Small intestine (tissue), 7 donors: ENCODE results near the gene PTHLH. TPM values are rescaled to one million over a fixed set of nuclear protein-coding genes. Genes with fewer than 3 reads are reported as not detected.
A peak's percentile ranks its signal among the peaks of the same experiment; 100 is the strongest.

Source experiments
- DNase-seq, 2 donors: peaks; one replicate each; pipeline versions ENCODE4 v3.0.0 to v3.0.0-alpha.2; 2013
- FAIRE-seq: peaks from 2 replicates; lab custom pipeline; 2012; peaks lifted over from hg19 to GRCh38; lab: Jason Lieb, UNC
- H3K27ac ChIP-seq, 3 donors: one replicate each; pipeline ENCODE4 v1.5.1; 2013; ENCODE audit warnings: low read length in 2 of 3, mild to moderate bottlenecking in 2 of 3, control low read depth in 1 of 3, inconsistent platforms in 1 of 3, low read depth in 1 of 3, moderate library complexity in 1 of 3
- H3K27me3 ChIP-seq, 3 donors: one replicate each; pipeline ENCODE4 v1.6.1; 2013; ENCODE audit warnings: low read length in 3 of 3, inconsistent platforms in 1 of 3; ENCODE audit not compliant: control insufficient read depth in 3 of 3, insufficient read depth in 3 of 3
- H3K36me3 ChIP-seq, 3 donors: one replicate each; pipeline ENCODE4 v1.6.1; 2013; ENCODE audit warnings: low read length in 3 of 3, inconsistent platforms in 1 of 3, low read depth in 1 of 3, mild to moderate bottlenecking in 1 of 3, moderate library complexity in 1 of 3; ENCODE audit not compliant: control insufficient read depth in 3 of 3, insufficient read depth in 2 of 3
- H3K4me1 ChIP-seq, 3 donors: one replicate each; pipeline ENCODE4 v1.6.1; 2013; ENCODE audit warnings: low read length in 2 of 3, inconsistent platforms in 1 of 3, low read depth in 1 of 3, mild to moderate bottlenecking in 1 of 3, moderate library complexity in 1 of 3; ENCODE audit not compliant: control insufficient read depth in 3 of 3, insufficient read depth in 2 of 3
- H3K4me3 ChIP-seq, 3 donors: one replicate each; pipeline ENCODE4 v1.5.1; 2013; ENCODE audit warnings: low read length in 3 of 3, control low read depth in 1 of 3, inconsistent platforms in 1 of 3, low read depth in 1 of 3, mild to moderate bottlenecking in 1 of 3, moderate library complexity in 1 of 3
- H3K9me3 ChIP-seq, 2 donors: one replicate each; pipeline ENCODE4 v1.6.1; 2013; ENCODE audit warnings: low read depth in 1 of 2, low read length in 1 of 2; ENCODE audit not compliant: control insufficient read depth in 2 of 2, insufficient read depth in 1 of 2
- WGBS, 3 donors: extraction: QIAGEN DNeasy Blood & Tissue Kit; methylation state at CpG; one replicate each; pipeline ENCODE4 v1.1.7; 2013; 5-methylcytosine and 5-hydroxymethylcytosine counted together
- polyA plus RNA-seq, 4 donors: library from polyadenylated mRNA; stranded (reverse) in 3 of 4; unstranded in 1 of 4; fragments of 200-250 nt in 3 of 4; fragments of 120-200 nt in 1 of 4; gene quantifications; one replicate each; pipeline versions ENCODE4 v1.2.1 to v1.2.3, GENCODE V29; 2013
- donor health status: healthy with polysubstance abuse.
- donor health status: control.
- donor health status: control.
- donor health status: Bipolar disorder and iron deficiency.
- donor health status: healthy.

Gene PTHLH
- polyA plus RNA-seq, 4 donors = 0.15 to 0.55 (median 0.54) TPM; not detected in 1

- Histone ChIP-seq H3K27ac (no peak overlapping the region), H3K4me3 (no peak overlapping the region), H3K27me3 (peaks cover 0 to 6% (median 0%) of the 10 kb centered on the region in 3 donors), H3K9me3 (no peaks in the 10 kb centered on the region), H3K4me1 (no peaks in the 10 kb centered on the region), H3K36me3 (no peaks in the 10 kb centered on the region)
- FAIRE-seq (no peak), DNase-seq (no peak)
- 51 to 68% (median 54%) methylated on average over 4 of the region's 4 CpGs for WGBS, 3 donors
These were observed 10.4 kb upstream of the PTHLH start for GRCh38 chr12:27982951-27983350.

- Histone ChIP-seq H3K36me3 (no peaks in the 10 kb centered on the region), H3K4me3 (no peak overlapping the region), H3K9me3 (no peaks in the 10 kb centered on the region), H3K27ac (no peak overlapping the region), H3K27me3 (peaks cover 0 to 8% (median 0%) of the 10 kb centered on the region in 3 donors), H3K4me1 (no peaks in the 10 kb centered on the region)
- FAIRE-seq (no peak), DNase-seq (no peak)
- 38 to 50% (median 48%) methylated on average over 2 of the region's 2 CpGs for WGBS, 3 donors
These were observed 9.9 kb upstream of the PTHLH start for GRCh38 chr12:27982385-27982784.

DNA sequence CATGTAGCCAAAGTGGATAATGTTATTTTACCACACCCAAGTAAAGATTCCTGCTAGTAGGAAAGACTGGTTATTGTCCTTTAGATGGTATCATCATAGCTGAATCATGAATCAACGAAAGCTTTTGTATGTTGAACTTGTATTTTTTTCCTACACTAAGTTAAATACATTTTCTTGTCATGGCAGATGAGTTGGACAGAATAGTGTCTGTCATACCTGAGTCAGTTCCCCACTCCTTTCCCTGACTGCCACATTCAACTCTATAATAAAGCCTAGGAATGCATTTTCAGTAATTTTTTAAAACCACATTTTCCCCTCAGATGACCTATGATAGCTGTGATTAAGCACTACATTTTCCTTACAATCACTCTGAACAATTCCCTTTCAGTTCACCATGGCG, 9.3 kb upstream of the PTHLH start:
- 38 to 58% (median 43%) methylated on average over 2 of the region's 2 CpGs for WGBS, 3 donors
- FAIRE-seq = no peak

GRCh38 chr12:27979145-27979544, 6.6 kb upstream of the PTHLH start:
- H3K36me3 ChIP-seq = no peaks in the 10 kb centered on the region
- no peak overlapping the region for H3K4me3 ChIP-seq
- DNase-seq (no peak), FAIRE-seq (no peak)
- H3K9me3 ChIP-seq = no peaks in the 10 kb centered on the region
- peaks cover 6 to 32% (median 21%) of the 10 kb centered on the region in 3 donors for H3K27me3 ChIP-seq
- no peaks in the 10 kb centered on the region for H3K4me1 ChIP-seq
- no peak overlapping the region for H3K27ac ChIP-seq

More for the DNA sequence above, 9.3 kb upstream of the PTHLH start:
- Histone ChIP-seq H3K27me3 (peaks cover 0 to 8% (median 0%) of the 10 kb centered on the region in 3 donors), H3K27ac (no peak overlapping the region), H3K4me1 (no peaks in the 10 kb centered on the region), H3K9me3 (no peaks in the 10 kb centered on the region), H3K36me3 (no peaks in the 10 kb centered on the region), H3K4me3 (no peak overlapping the region)
- no peak for DNase-seq

- DNase-seq = peak in 1 of 2 donors; percentile 40
These were observed 2.9 kb upstream of the PTHLH start for GRCh38 chr12:27975222-27976136.

GRCh38 chr12:27974735-27975221, 2.2 kb upstream of the PTHLH start:
- Histone ChIP-seq H3K27ac (no peak overlapping the region), H3K4me3 (peak overlapping the region in 1 of 3 donors; percentile 13), H3K27me3 (peaks cover 13 to 61% (median 38%) of the 10 kb centered on the region in 3 donors), H3K36me3 (no peaks in the 10 kb centered on the region), H3K9me3 (no peaks in the 10 kb centered on the region), H3K4me1 (peaks cover 0 to 3% (median 2%) of the 10 kb centered on the region in 3 donors)
- no peak for FAIRE-seq
- no peak for DNase-seq
- 2 to 7% (median 5%) methylated on average over 25 to 26 of the region's 26 CpGs for WGBS, 3 donors

More at GRCh38 chr12:27975222-27976136, 2.9 kb upstream of the PTHLH start:
- peaks cover 0 to 3% (median 0%) of the 10 kb centered on the region in 3 donors for H3K4me1 ChIP-seq
- H3K9me3 ChIP-seq = no peaks in the 10 kb centered on the region
- no peaks in the 10 kb centered on the region for H3K36me3 ChIP-seq
- H3K4me3 ChIP-seq = peak overlapping the region in 1 of 3 donors; percentile 13
- peaks cover 8 to 57% (median 36%) of the 10 kb centered on the region in 3 donors for H3K27me3 ChIP-seq
- H3K27ac ChIP-seq = no peak overlapping the region
- FAIRE-seq = no peak
- WGBS, 3 donors = 2 to 3% (median 3%) methylated on average over 59 to 61 of the region's 61 CpGs

DNA sequence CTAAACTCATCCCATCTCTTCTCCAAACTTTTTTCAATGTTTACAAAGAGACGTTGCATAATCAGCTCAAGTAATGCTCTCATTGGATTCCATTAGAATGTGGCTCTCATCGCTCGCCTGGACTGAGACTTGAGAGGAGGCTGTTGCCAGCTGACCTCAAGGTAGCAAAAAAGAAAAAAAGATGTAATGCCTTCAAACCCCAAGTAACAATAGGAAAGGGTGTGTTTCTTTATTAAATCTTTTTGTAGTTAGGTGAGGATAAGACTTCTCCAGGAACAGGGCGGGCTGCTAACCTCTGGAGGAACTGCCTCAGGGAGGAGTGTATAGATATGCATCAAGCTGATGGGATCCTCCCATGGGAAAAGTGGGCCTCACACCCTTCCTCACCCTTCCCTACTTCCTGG, 956 bp upstream of the PTHLH start:
- Histone ChIP-seq H3K4me3 (no peak overlapping the region), H3K4me1 (peaks cover 3 to 12% (median 4%) of the 10 kb centered on the region in 3 donors), H3K27me3 (peaks cover 13 to 70% (median 40%) of the 10 kb centered on the region in 3 donors), H3K9me3 (no peaks in the 10 kb centered on the region), H3K36me3 (no peaks in the 10 kb centered on the region), H3K27ac (no peak overlapping the region)
- FAIRE-seq (no peak), DNase-seq (no peak)
- WGBS, 3 donors = 31 to 41% (median 35%) methylated on average over 4 of the region's 4 CpGs

DNA sequence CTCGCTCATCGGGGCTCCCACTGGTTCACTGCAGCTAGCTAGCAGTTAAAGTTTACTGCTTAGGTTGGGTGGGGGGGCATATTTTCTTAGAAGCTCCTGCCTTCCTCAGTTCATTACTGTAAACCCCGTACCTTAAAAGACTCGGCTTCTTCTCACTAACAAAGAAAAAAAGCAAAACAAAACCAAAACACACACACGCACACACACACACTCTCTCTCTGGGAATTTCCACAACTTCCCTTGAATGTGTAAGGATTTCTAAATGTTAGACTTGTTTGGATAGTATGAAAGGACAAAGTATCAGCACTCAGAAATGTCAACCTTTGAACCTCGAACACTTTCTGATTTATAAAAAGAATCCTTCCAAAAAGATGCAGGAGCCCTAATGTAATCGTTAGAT, 927 bp downstream of the PTHLH start:
- H3K27ac ChIP-seq = no peak overlapping the region
- H3K4me3 ChIP-seq = no peak overlapping the region
- peaks cover 3 to 12% (median 4%) of the 10 kb centered on the region in 3 donors for H3K4me1 ChIP-seq
- WGBS, 3 donors = 10 to 26% (median 17%) methylated on average over 7 of the region's 7 CpGs
- no peak for FAIRE-seq
- H3K27me3 ChIP-seq = peaks cover 13 to 75% (median 40%) of the 10 kb centered on the region in 3 donors
- peak in 1 of 2 donors; percentile 12 for DNase-seq
- no peaks in the 10 kb centered on the region for H3K9me3 ChIP-seq
- no peaks in the 10 kb centered on the region for H3K36me3 ChIP-seq
